ENCODE results near the gene PPP4R3A. TPM values are rescaled to one million over a fixed set of nuclear protein-coding genes. Genes with fewer than 3 reads are reported as not detected.

Gene PPP4R3A
- polyA plus RNA-seq, 1 donor = 98.6 TPM

DNA sequence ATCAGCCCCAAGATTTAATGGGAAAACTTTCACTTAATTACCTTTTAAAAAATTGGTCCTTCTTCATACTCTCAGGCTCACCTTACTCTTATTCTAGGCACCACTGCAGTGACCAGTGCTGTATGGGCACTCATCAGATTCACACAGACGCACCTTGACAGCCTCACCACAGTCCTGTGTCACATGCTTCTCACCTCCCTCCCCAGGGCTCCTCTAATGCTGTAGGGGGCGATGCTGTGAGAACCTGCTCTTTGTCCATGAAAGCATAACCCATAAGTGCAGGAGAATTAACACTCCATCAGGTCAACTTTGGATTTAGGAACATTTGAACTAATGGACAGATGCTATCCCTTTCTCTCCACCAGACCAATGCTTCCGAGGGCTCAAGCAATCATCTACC is 13.9 kb upstream of the PPP4R3A start:
- no peak for DNase-seq
- WGBS (ENCODE audit: insufficient coverage, low lambda C conversion rate) = no CpG with 5 or more reads among the region's 3 CpGs
- H3K4me1 ChIP-seq (ENCODE audit: control insufficient read depth, insufficient read depth, low read length) = peaks cover 6% of the 10 kb centered on the region
- no peaks in the 10 kb centered on the region for H3K27me3 ChIP-seq (ENCODE audit: control insufficient read depth, insufficient read depth, low read length)
- H3K27ac ChIP-seq (ENCODE audit: low read length) = no peak overlapping the region
- H3K4me3 ChIP-seq (ENCODE audit: low read length) = no peak overlapping the region
- no peaks in the 10 kb centered on the region for H3K36me3 ChIP-seq (ENCODE audit: control insufficient read depth, insufficient read depth, low read length)
- H3K9me3 ChIP-seq (ENCODE audit: control insufficient read depth, low read depth, low read length) = peaks cover 3% of the 10 kb centered on the region

- no peak overlapping the region for H3K27ac ChIP-seq (ENCODE audit: low read length)
- no peaks in the 10 kb centered on the region for H3K27me3 ChIP-seq (ENCODE audit: control insufficient read depth, insufficient read depth, low read length)
- H3K36me3 ChIP-seq (ENCODE audit: control insufficient read depth, insufficient read depth, low read length) = no peaks in the 10 kb centered on the region
- H3K9me3 ChIP-seq (ENCODE audit: control insufficient read depth, low read depth, low read length) = peaks cover 3% of the 10 kb centered on the region
- H3K4me1 ChIP-seq (ENCODE audit: control insufficient read depth, insufficient read depth, low read length) = peaks cover 9% of the 10 kb centered on the region
- no peak for DNase-seq
- H3K4me3 ChIP-seq (ENCODE audit: low read length) = no peak overlapping the region
Measured at GRCh38 chr14:91521061-91521640, 11.0 kb upstream of the PPP4R3A start.

GRCh38 chr14:91520138-91520537 is 10.0 kb upstream of the PPP4R3A start:
- H3K27me3 ChIP-seq (ENCODE audit: control insufficient read depth, insufficient read depth, low read length) = no peaks in the 10 kb centered on the region
- WGBS (ENCODE audit: insufficient coverage, low lambda C conversion rate) = no CpG with 5 or more reads among the region's 2 CpGs
- H3K4me1 ChIP-seq (ENCODE audit: control insufficient read depth, insufficient read depth, low read length) = peaks cover 9% of the 10 kb centered on the region
- peak overlapping the region; percentile 8 for H3K27ac ChIP-seq (ENCODE audit: low read length)
- H3K9me3 ChIP-seq (ENCODE audit: control insufficient read depth, low read depth, low read length) = peaks cover 3% of the 10 kb centered on the region
- no peak overlapping the region for H3K4me3 ChIP-seq (ENCODE audit: low read length)
- DNase-seq = peak in 1 of 2 donors; percentile 19
- no peaks in the 10 kb centered on the region for H3K36me3 ChIP-seq (ENCODE audit: control insufficient read depth, insufficient read depth, low read length)

GRCh38 chr14:91519239-91520036 is 9.3 kb upstream of the PPP4R3A start:
- Histone ChIP-seq H3K27me3 (ENCODE audit: control insufficient read depth, insufficient read depth, low read length) (no peaks in the 10 kb centered on the region), H3K9me3 (ENCODE audit: control insufficient read depth, low read depth, low read length) (peaks cover 3% of the 10 kb centered on the region), H3K4me3 (ENCODE audit: low read length) (no peak overlapping the region), H3K27ac (ENCODE audit: low read length) (peak overlapping the region; percentile 50), H3K4me1 (ENCODE audit: control insufficient read depth, insufficient read depth, low read length) (peaks cover 9% of the 10 kb centered on the region), H3K36me3 (ENCODE audit: control insufficient read depth, insufficient read depth, low read length) (no peaks in the 10 kb centered on the region)
- peak in 1 of 2 donors; percentile 81 for DNase-seq
- WGBS (ENCODE audit: insufficient coverage, low lambda C conversion rate) = no CpG with 5 or more reads among the region's 6 CpGs

- Histone ChIP-seq H3K4me3 (ENCODE audit: low read length) (no peak overlapping the region), H3K27ac (ENCODE audit: low read length) (no peak overlapping the region), H3K4me1 (ENCODE audit: control insufficient read depth, insufficient read depth, low read length) (peaks cover 9% of the 10 kb centered on the region), H3K36me3 (ENCODE audit: control insufficient read depth, insufficient read depth, low read length) (no peaks in the 10 kb centered on the region), H3K9me3 (ENCODE audit: control insufficient read depth, low read depth, low read length) (peaks cover 3% of the 10 kb centered on the region), H3K27me3 (ENCODE audit: control insufficient read depth, insufficient read depth, low read length) (no peaks in the 10 kb centered on the region)
- WGBS (ENCODE audit: insufficient coverage, low lambda C conversion rate) = 77% methylated on average over 2 of the region's 7 CpGs
- DNase-seq = no peak
Measured at GRCh38 chr14:91516663-91517388, 6.7 kb upstream of the PPP4R3A start.

DNA sequence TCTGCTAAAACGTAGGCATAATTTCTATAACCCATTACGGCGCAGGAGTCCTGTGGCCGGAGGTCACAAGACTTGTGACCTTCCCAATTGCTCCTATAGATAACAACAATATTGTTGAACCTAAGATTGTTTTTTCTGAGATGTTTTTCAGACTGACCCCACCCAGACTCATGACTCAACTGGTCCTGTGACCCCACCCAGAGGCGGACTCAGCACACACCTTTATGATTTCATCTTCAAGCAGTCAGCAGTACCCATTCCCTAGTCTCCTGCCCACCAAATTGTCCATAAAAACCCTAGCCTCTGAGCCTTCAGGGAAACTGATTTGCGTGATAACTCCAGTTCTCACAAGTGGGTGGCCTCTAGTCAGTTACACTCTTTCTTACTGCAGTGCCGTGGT is 5.9 kb upstream of the PPP4R3A start:
- no peaks in the 10 kb centered on the region for H3K27me3 ChIP-seq (ENCODE audit: control insufficient read depth, insufficient read depth, low read length)
- WGBS (ENCODE audit: insufficient coverage, low lambda C conversion rate) = no CpG with 5 or more reads among the region's 7 CpGs
- no peak overlapping the region for H3K27ac ChIP-seq (ENCODE audit: low read length)
- no peaks in the 10 kb centered on the region for H3K36me3 ChIP-seq (ENCODE audit: control insufficient read depth, insufficient read depth, low read length)
- DNase-seq = no peak
- H3K9me3 ChIP-seq (ENCODE audit: control insufficient read depth, low read depth, low read length) = peaks cover 1% of the 10 kb centered on the region
- H3K4me1 ChIP-seq (ENCODE audit: control insufficient read depth, insufficient read depth, low read length) = peaks cover 9% of the 10 kb centered on the region
- H3K4me3 ChIP-seq (ENCODE audit: low read length) = no peak overlapping the region

GRCh38 chr14:91511043-91511383 is 903 bp upstream of the PPP4R3A start:
- H3K27ac ChIP-seq (ENCODE audit: low read length) = peak overlapping the region; percentile 98
- no peak for DNase-seq
- no CpG with 5 or more reads among the region's 9 CpGs for WGBS (ENCODE audit: insufficient coverage, low lambda C conversion rate)
- peak overlapping the region; percentile 89 for H3K4me3 ChIP-seq (ENCODE audit: low read length)
- no peaks in the 10 kb centered on the region for H3K27me3 ChIP-seq (ENCODE audit: control insufficient read depth, insufficient read depth, low read length)
- H3K9me3 ChIP-seq (ENCODE audit: control insufficient read depth, low read depth, low read length) = no peaks in the 10 kb centered on the region
- H3K36me3 ChIP-seq (ENCODE audit: control insufficient read depth, insufficient read depth, low read length) = peaks cover 3% of the 10 kb centered on the region
- peaks cover 2% of the 10 kb centered on the region for H3K4me1 ChIP-seq (ENCODE audit: control insufficient read depth, insufficient read depth, low read length)

DNA sequence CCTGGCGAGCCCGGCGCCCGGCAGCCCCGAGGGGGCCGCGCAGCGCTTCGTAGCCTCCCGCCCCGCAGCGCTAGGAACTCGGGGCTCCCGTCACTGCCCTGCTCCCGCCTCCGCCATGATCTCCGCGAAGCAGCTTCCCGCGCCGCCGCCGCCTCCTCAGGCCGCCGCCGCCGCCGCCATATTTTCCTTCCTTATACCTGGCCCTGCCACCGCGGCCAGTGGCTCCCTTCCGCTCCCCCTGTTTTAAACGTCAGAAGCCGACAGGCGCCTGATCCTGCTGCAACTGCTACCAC is 286 bp downstream of the PPP4R3A start:
- no peaks in the 10 kb centered on the region for H3K27me3 ChIP-seq (ENCODE audit: control insufficient read depth, insufficient read depth, low read length)
- DNase-seq = no peak
- H3K4me3 ChIP-seq (ENCODE audit: low read length) = peak overlapping the region; percentile 89
- peaks cover 2% of the 10 kb centered on the region for H3K4me1 ChIP-seq (ENCODE audit: control insufficient read depth, insufficient read depth, low read length)
- no peaks in the 10 kb centered on the region for H3K9me3 ChIP-seq (ENCODE audit: control insufficient read depth, low read depth, low read length)
- peak overlapping the region; percentile 98 for H3K27ac ChIP-seq (ENCODE audit: low read length)
- H3K36me3 ChIP-seq (ENCODE audit: control insufficient read depth, insufficient read depth, low read length) = peaks cover 6% of the 10 kb centered on the region
- WGBS (ENCODE audit: insufficient coverage, low lambda C conversion rate) = no CpG with 5 or more reads among the region's 34 CpGs

GRCh38 chr14:91509083-91509877 is 830 bp downstream of the PPP4R3A start:
- DNase-seq = peak; percentile 20 to 71
- H3K4me3 ChIP-seq (ENCODE audit: low read length) = peak overlapping the region; percentile 89
- no peaks in the 10 kb centered on the region for H3K27me3 ChIP-seq (ENCODE audit: control insufficient read depth, insufficient read depth, low read length)
- peak overlapping the region; percentile 98 for H3K27ac ChIP-seq (ENCODE audit: low read length)
- H3K4me1 ChIP-seq (ENCODE audit: control insufficient read depth, insufficient read depth, low read length) = peaks cover 2% of the 10 kb centered on the region
- H3K9me3 ChIP-seq (ENCODE audit: control insufficient read depth, low read depth, low read length) = no peaks in the 10 kb centered on the region
- no CpG with 5 or more reads among the region's 71 CpGs for WGBS (ENCODE audit: insufficient coverage, low lambda C conversion rate)
- peaks cover 10% of the 10 kb centered on the region for H3K36me3 ChIP-seq (ENCODE audit: control insufficient read depth, insufficient read depth, low read length)

- no peaks in the 10 kb centered on the region for H3K9me3 ChIP-seq (ENCODE audit: control insufficient read depth, low read depth, low read length)
- peaks cover 2% of the 10 kb centered on the region for H3K4me1 ChIP-seq (ENCODE audit: control insufficient read depth, insufficient read depth, low read length)
- H3K27ac ChIP-seq (ENCODE audit: low read length) = no peak overlapping the region
- peaks cover 14% of the 10 kb centered on the region for H3K36me3 ChIP-seq (ENCODE audit: control insufficient read depth, insufficient read depth, low read length)
- peak overlapping the region; percentile 89 for H3K4me3 ChIP-seq (ENCODE audit: low read length)
- DNase-seq = no peak
- no peaks in the 10 kb centered on the region for H3K27me3 ChIP-seq (ENCODE audit: control insufficient read depth, insufficient read depth, low read length)
- no CpG with 5 or more reads among the region's 2 CpGs for WGBS (ENCODE audit: insufficient coverage, low lambda C conversion rate)
Measured at GRCh38 chr14:91508105-91508504, 2.0 kb downstream of the PPP4R3A start.

Measured in large intestine (tissue), 3 donors.